Esophagus muscularis mucosa (tissue), 4 donors: ENCODE data around the gene RUSF1. TPM values are rescaled to one million over a fixed set of nuclear protein-coding genes. Genes with fewer than 3 reads are reported as not detected.
"Not testable (repeated sequence)": the region's sequence is repeated elsewhere in the genome, so short reads cannot be mapped to it uniquely, and the experiment has no call there.

Source experiments
- DNase-seq: peaks from one replicate; pipeline ENCODE4 v3.0.0-alpha.2; 2017; ENCODE audit errors: extremely low spot score
- H3K27ac ChIP-seq, 4 donors: fragments of 200-600 bp; sonication (generic); replicated peaks in 1 of 4; 1 replicate in 3 of 4; 2 replicates in 1 of 4; pipeline ENCODE4 v1.5.1; 2016 to 2019; ENCODE audit warnings: mild to moderate bottlenecking in 1 of 4
- H3K27me3 ChIP-seq, 4 donors: fragments of 200-600 bp; sonication (generic); one replicate each; pipeline versions ENCODE4 v1.5.1 to v1.6.0; 2016 to 2019
- H3K36me3 ChIP-seq, 4 donors: fragments of 200-600 bp; sonication (generic); one replicate each; pipeline ENCODE4 v1.5.1; 2016 to 2019
- H3K4me1 ChIP-seq, 4 donors: fragments of 200-600 bp; sonication (generic); one replicate each; pipeline ENCODE4 v1.5.1; 2016 to 2019
- H3K4me3 ChIP-seq, 4 donors: fragments of 200-600 bp; sonication (generic); 1 replicate in 2 of 4; 2 replicates in 2 of 4; pipeline ENCODE4 v1.5.1; 2016 to 2019; ENCODE audit warnings: mild to moderate bottlenecking in 4 of 4, moderate library complexity in 1 of 4
- H3K9me3 ChIP-seq, 4 donors: fragments of 200-600 bp; sonication (generic); 1 replicate in 3 of 4; 2 replicates in 1 of 4; pipeline ENCODE4 v1.5.1; 2016 to 2019
- EP300 ChIP-seq: sonication (generic); formaldehyde crosslinking; IDR thresholded peaks from one replicate; pipeline ENCODE4 v1.6.1; 2017; ENCODE audit warnings: antibody characterized with exemption
- POLR2A ChIP-seq: fragments of 450-650 bp; IDR thresholded peaks from one replicate; pipeline ENCODE4 v1.6.1; 2017; ENCODE audit warnings: antibody characterized with exemption, moderate library complexity, mild to moderate bottlenecking, low read depth
- POLR2AphosphoS5 ChIP-seq, 2 donors: sonication (generic); formaldehyde crosslinking; IDR thresholded peaks; one replicate each; pipeline ENCODE4 v1.6.1; 2017; ENCODE audit warnings: antibody characterized with exemption in 2 of 2
- WGBS: methylation state at CpG from one replicate; pipeline ENCODE4 v1.1.5; 2018; 5-methylcytosine and 5-hydroxymethylcytosine counted together
- intact Hi-C: fragments of 100-400 bp; cut with DNase I; formaldehyde crosslinking; loops from one replicate; pipeline ENCODE4 v1.15.1; 2023
- total RNA-seq, 4 donors: library from RNA; depleted of rRNA; stranded (reverse); fragments of >200 nt; gene quantifications; one replicate each; pipeline versions ENCODE4 v1.1.0 to v1.2.1, GENCODE V29; 2016
- TF ChIP-seq, protein P1 (sequence below), 3 experiments: fragments of 200-600 bp in 2 of 3; fragments of 450-650 bp in 1 of 3; sonication (generic) in 2 of 3; IDR thresholded peaks; one replicate each; pipeline ENCODE4 v1.5.1; 2017 to 2019; ENCODE audit warnings: antibody characterized with exemption in 3 of 3, mild to moderate bottlenecking in 2 of 3, moderate library complexity in 1 of 3

RUSF1 gene
- total RNA-seq, 4 donors from 2014 or later: 32.4 to 51.3 (median 43.6) TPM

DNA sequence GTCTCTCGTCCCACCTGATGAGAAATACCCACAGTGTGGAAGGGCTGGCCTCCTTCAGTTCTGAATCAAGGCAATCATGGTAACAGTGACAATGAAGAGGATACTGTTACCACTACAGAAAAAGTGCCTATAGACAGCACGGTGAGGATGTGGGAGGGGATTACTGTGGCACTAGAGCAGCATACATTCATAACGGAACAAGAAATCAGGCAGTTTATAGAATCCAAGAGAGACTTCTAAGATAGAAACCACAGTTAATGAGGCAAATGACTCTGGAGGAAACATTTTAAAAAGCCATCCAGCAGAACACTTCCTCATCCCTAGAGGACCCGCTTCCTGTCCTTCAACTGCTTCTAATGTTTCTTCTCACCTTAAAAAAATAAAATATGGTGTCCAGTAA lies 2.7 kb downstream of the RUSF1 start:
- H3K27ac ChIP-seq: no peak overlapping the region
- TF ChIP-seq, protein P1, sequence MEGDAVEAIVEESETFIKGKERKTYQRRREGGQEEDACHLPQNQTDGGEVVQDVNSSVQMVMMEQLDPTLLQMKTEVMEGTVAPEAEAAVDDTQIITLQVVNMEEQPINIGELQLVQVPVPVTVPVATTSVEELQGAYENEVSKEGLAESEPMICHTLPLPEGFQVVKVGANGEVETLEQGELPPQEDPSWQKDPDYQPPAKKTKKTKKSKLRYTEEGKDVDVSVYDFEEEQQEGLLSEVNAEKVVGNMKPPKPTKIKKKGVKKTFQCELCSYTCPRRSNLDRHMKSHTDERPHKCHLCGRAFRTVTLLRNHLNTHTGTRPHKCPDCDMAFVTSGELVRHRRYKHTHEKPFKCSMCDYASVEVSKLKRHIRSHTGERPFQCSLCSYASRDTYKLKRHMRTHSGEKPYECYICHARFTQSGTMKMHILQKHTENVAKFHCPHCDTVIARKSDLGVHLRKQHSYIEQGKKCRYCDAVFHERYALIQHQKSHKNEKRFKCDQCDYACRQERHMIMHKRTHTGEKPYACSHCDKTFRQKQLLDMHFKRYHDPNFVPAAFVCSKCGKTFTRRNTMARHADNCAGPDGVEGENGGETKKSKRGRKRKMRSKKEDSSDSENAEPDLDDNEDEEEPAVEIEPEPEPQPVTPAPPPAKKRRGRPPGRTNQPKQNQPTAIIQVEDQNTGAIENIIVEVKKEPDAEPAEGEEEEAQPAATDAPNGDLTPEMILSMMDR (IDR thresholded peaks at IDR 0.05): no peak
- TF ChIP-seq POLR2A: no peak
- no peak for TF ChIP-seq EP300
- TF ChIP-seq POLR2AphosphoS5 (IDR thresholded peaks at IDR 0.05): no peak
- intact Hi-C loops: no loop called here
- 62% methylated on average over 4 of the region's 4 CpGs for WGBS
- peaks cover 24 to 44% (median 32%) of the 10 kb centered on the region in 4 donors for H3K4me1 ChIP-seq
- peaks cover 0 to 21% (median 9%) of the 10 kb centered on the region in 4 donors for H3K36me3 ChIP-seq
- no peaks in the 10 kb centered on the region for H3K27me3 ChIP-seq
- no peaks in the 10 kb centered on the region for H3K9me3 ChIP-seq
- no peak overlapping the region for H3K4me3 ChIP-seq
- DNase-seq: no peak

DNA sequence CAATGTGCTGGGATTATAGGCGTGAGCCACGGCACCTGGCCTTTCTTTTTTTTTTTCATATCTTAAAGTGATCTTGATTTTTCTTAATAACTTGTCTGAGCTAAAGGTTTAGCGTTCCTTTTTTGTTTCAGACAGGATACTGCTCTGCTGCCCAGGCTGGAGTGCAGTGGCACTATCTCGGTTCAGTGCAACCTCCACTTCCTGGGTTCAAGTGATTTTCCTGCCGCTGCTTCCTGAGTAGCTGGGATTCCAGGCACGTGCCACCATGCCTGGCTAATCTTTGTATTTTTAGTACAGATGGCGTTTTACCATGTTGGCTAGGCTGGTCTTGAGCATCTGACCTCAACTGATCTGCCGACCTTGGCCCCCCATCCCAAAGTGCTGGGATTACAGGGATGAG lies 4.0 kb downstream of the RUSF1 start:
- Histone ChIP-seq H3K9me3 (no peaks in the 10 kb centered on the region), H3K27ac (no peak overlapping the region), H3K36me3 (peaks cover under 1 to 34% (median 22%) of the 10 kb centered on the region in 4 donors), H3K27me3 (no peaks in the 10 kb centered on the region), H3K4me1 (peaks cover 17 to 33% (median 23%) of the 10 kb centered on the region in 4 donors), H3K4me3 (no peak overlapping the region)
- WGBS: 70% methylated on average over 8 of the region's 8 CpGs
- intact Hi-C loops: no loop called here
- TF ChIP-seq EP300 (no peak), POLR2A (no peak), POLR2AphosphoS5 (IDR thresholded peaks at IDR 0.05) (no peak)
- TF ChIP-seq, protein P1 (IDR thresholded peaks at IDR 0.05): no peak
- DNase-seq: no peak

DNA sequence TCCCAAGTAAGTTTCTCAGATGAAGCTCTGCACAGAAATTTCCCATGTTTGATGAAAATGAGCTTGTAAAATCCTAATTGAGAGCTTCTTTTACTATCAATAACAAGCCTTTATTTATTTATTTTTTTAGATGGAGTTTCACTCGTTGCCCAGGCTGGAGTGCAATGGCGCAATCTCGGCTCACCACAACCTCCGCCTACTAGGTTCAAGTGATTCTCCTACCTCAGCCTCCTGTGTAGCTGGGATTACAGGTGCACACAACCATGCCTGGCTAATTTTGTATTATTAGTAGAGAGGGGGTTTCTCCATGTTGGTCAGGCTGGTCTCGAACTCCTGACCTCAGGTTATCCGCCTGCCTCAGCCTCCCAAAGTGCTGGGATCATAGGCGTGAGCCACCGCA lies 4.6 kb downstream of the RUSF1 start:
- intact Hi-C loops, H3K9me3 ChIP-seq, H3K4me3 ChIP-seq, H3K27ac ChIP-seq, DNase-seq, H3K27me3 ChIP-seq: not testable (repeated sequence)
- peaks cover 14 to 28% (median 19%) of the 10 kb centered on the region in 4 donors for H3K4me1 ChIP-seq
- 87% methylated on average over 8 of the region's 8 CpGs for WGBS
- peaks cover 6 to 40% (median 28%) of the 10 kb centered on the region in 4 donors for H3K36me3 ChIP-seq

DNA sequence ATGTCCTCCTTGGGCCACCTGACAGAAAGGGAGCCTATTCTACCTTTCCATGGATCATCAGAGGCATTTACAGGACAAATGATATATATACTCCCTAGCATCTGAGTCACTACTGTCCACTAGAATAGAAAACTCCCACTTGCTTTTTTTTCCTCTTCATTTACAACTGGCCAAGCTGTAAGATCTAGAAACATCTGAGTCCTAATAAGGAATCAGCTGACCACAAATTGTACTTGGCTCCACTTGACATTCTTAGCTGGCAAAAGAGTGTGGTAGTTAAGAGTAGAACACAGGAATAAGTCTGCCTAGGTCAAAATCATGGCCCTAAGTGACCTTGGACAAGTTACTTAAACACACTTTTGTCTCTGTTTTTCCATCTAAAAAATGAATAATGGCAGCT lies 5.2 kb downstream of the RUSF1 start:
- Histone ChIP-seq H3K4me1 (peaks cover 14 to 28% (median 19%) of the 10 kb centered on the region in 4 donors), H3K27me3 (no peaks in the 10 kb centered on the region), H3K4me3 (no peak overlapping the region), H3K36me3 (peaks cover 12 to 46% (median 34%) of the 10 kb centered on the region in 4 donors), H3K27ac (no peak overlapping the region), H3K9me3 (no peaks in the 10 kb centered on the region)
- no peak for DNase-seq
- TF ChIP-seq POLR2AphosphoS5 (IDR thresholded peaks at IDR 0.05) (no peak), EP300 (no peak), POLR2A (no peak)
- TF ChIP-seq, protein P1 (IDR thresholded peaks at IDR 0.05): no peak
- intact Hi-C loops: no loop called here

DNA sequence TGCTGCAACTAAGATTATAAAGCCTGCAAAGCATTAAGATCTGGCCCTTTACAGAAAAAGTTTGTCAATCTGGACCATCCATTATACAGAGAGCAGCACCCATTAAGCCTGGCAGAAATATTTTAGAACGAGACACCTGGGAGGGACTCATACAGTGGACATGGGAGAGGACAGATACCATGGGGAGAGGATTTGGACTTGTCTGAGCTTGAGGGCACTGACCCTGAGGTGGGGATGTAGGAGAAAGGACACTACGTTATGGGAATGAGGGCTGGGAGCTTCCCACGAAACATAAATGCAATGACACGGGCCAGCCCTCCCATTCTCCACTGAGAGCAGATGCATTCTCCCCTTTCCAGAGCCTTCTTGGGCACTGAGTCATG lies 6.2 kb downstream of the RUSF1 start:
- TF ChIP-seq POLR2A (no peak), POLR2AphosphoS5 (IDR thresholded peaks at IDR 0.05) (no peak), EP300 (no peak)
- TF ChIP-seq, protein P1 (IDR thresholded peaks at IDR 0.05): no peak
- H3K36me3 ChIP-seq: peaks cover 16 to 56% (median 44%) of the 10 kb centered on the region in 4 donors
- H3K27ac ChIP-seq: no peak overlapping the region
- no peaks in the 10 kb centered on the region for H3K9me3 ChIP-seq
- intact Hi-C loops: no loop called here
- 74% methylated on average over 4 of the region's 4 CpGs for WGBS
- H3K27me3 ChIP-seq: no peaks in the 10 kb centered on the region
- no peak overlapping the region for H3K4me3 ChIP-seq
- no peak for DNase-seq
- peaks cover 6 to 20% (median 12%) of the 10 kb centered on the region in 4 donors for H3K4me1 ChIP-seq
